Measurements from ENCODE around the gene SRD5A1.

DNA sequence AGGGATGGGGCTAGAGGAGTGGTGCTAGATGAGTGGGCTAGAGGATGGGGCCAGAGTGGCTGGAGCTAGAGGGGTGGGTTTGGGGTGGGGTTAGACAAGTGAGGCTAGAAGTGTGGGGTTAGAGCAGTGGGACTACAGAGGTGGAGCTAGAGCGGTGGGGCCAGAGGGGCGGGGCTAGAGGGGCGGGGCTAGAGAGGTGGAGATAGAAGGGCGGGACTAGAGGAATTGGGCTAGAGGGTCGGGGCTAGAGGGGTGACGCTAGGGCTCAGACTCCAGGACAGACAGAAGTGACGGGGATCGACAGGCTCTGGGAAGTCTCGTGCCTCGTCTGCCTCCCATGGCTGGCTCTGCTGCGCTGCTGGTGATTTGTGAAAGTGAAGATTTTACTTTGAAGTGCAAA lies 49.0 kb downstream of the SRD5A1 start:
- TF ChIP-seq, protein P1, sequence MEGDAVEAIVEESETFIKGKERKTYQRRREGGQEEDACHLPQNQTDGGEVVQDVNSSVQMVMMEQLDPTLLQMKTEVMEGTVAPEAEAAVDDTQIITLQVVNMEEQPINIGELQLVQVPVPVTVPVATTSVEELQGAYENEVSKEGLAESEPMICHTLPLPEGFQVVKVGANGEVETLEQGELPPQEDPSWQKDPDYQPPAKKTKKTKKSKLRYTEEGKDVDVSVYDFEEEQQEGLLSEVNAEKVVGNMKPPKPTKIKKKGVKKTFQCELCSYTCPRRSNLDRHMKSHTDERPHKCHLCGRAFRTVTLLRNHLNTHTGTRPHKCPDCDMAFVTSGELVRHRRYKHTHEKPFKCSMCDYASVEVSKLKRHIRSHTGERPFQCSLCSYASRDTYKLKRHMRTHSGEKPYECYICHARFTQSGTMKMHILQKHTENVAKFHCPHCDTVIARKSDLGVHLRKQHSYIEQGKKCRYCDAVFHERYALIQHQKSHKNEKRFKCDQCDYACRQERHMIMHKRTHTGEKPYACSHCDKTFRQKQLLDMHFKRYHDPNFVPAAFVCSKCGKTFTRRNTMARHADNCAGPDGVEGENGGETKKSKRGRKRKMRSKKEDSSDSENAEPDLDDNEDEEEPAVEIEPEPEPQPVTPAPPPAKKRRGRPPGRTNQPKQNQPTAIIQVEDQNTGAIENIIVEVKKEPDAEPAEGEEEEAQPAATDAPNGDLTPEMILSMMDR (IDR thresholded peaks at IDR 0.05), result no peak
- no peak for TF ChIP-seq POLR2A (IDR thresholded peaks at IDR 0.05)
